Stimulated activated effector memory CD8-positive, alpha-beta T cell treated with anti-CD3 and anti-CD28 coated beads, Interleukin-12 subunit alpha, Interleukin-12 subunit beta, amount 100 ng/mL, for 72 hours (primary cell): ENCODE results near the gene PATJ.
A peak's percentile ranks its signal among the peaks of the same experiment; 100 is the strongest.

Source experiments
- ATAC-seq: fragments of 150-1000 bp; cut with Tn5 transposase; 2 replicates; pipeline ENCODE4 v1.10.0; 2021
- DNase-seq, 2 donors: peaks; one replicate each; pipeline ENCODE4 v3.0.0; 2021 to 2022; ENCODE audit warnings: low spot score in 2 of 2
- H3K27ac Mint-ChIP-seq: one replicate; pipeline ENCODE4 v1.8.0; 2022; ENCODE audit warnings: mild to moderate bottlenecking, mixed read lengths
- H3K36me3 Mint-ChIP-seq: one replicate; pipeline ENCODE4 v1.8.0; 2022; ENCODE audit warnings: mild to moderate bottlenecking, mixed read lengths
- H3K4me1 Mint-ChIP-seq: one replicate; pipeline ENCODE4 v1.8.0; 2022; ENCODE audit warnings: mixed read lengths
- H3K4me3 Mint-ChIP-seq: one replicate; pipeline ENCODE4 v1.8.0; 2022; ENCODE audit warnings: mild to moderate bottlenecking, mixed read lengths
- H3K9me3 Mint-ChIP-seq: one replicate; pipeline ENCODE4 v1.8.0; 2022; ENCODE audit warnings: mixed read lengths

The PATJ gene

GRCh38 chr1:62107923-62108322 is 365.6 kb downstream of the PATJ start:
- H3K4me3 Mint-ChIP-seq = no peak overlapping the region
- H3K36me3 Mint-ChIP-seq = no peaks in the 10 kb centered on the region
- no peaks in the 10 kb centered on the region for H3K4me1 Mint-ChIP-seq
- H3K9me3 Mint-ChIP-seq = no peaks in the 10 kb centered on the region
- DNase-seq = no peak
- no peak overlapping the region for H3K27ac Mint-ChIP-seq
- ATAC-seq = no peak

DNA sequence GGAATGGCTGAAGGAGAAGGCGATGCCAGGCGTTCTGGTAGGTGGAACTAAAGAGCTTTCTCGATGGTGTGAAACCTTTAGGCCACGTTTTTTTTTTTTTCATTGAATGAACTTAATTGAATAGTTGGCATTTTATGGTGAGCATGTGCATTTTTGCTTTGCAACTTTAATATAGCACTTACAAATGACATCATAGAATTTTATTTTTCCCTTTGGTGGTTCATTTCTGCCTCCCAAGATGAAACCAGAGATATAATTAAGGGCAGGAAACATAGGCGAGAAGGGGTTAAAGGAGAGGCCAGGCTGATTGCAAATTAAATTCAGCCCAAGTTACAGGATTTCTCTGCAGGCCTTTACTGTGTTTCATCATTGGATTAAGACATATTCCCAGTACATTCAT is 366.8 kb downstream of the PATJ start:
- no peak overlapping the region for H3K27ac Mint-ChIP-seq
- no peak for ATAC-seq
- H3K36me3 Mint-ChIP-seq = no peaks in the 10 kb centered on the region
- no peak for DNase-seq
- no peak overlapping the region for H3K4me3 Mint-ChIP-seq
- no peaks in the 10 kb centered on the region for H3K9me3 Mint-ChIP-seq
- H3K4me1 Mint-ChIP-seq = no peaks in the 10 kb centered on the region

DNA sequence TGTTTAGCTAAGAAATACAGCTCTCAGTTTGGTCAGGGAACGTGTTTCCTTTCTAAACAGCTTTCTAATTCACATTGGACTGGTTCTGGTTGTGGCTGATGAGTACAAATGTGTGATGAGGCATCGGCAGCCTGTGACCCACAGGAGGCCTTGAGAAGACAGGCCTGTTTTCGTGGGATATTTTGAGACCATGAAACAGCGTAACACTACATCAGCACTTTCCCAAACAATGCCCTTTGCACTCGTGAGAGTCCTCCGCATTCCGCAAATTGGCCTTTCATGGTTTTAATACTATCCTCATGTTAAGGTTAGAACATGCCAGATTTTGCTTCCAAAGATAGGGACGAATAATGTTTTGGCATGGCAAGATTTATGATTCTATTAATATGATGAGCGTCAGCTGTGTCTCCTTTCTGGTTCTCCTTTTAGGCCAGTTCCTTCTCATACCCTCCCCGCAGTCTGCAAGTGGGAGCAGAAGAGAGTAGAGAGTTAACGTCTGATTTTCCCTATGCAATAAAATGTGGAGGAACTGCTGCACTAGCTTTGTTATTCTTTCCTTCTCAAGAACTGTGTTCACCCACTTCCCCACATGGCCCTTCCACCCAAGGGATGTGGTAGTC is 368.0 kb downstream of the PATJ start:
- Mint-ChIP-seq H3K9me3 (no peaks in the 10 kb centered on the region), H3K27ac (no peak overlapping the region), H3K36me3 (no peaks in the 10 kb centered on the region), H3K4me1 (no peaks in the 10 kb centered on the region), H3K4me3 (no peak overlapping the region)
- ATAC-seq = no peak
- no peak for DNase-seq

GRCh38 chr1:62111084-62111483 is 368.8 kb downstream of the PATJ start:
- Mint-ChIP-seq H3K36me3 (no peaks in the 10 kb centered on the region), H3K4me3 (no peak overlapping the region), H3K9me3 (no peaks in the 10 kb centered on the region), H3K27ac (no peak overlapping the region), H3K4me1 (no peaks in the 10 kb centered on the region)
- DNase-seq (no peak), ATAC-seq (no peak)

DNA sequence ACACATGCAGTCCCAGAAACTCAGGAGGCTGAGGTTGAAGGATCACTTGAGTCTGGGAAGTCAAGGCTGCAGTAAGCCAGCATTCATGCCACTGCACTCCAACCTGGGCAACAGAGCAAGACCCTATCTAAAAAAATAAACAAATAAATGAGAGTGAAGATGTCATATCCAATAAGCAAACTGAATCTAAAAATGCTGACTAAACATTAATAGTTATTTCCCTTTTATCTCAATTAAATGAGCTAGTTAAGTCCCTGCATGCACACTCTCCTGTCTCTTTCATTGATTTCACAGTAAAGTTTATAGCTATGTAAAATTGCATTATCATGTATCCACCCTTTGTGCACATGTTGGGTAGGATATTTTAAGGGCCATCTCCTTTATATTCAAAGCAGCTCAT is 371.2 kb downstream of the PATJ start:
- no peaks in the 10 kb centered on the region for H3K36me3 Mint-ChIP-seq
- no peak for ATAC-seq

DNA sequence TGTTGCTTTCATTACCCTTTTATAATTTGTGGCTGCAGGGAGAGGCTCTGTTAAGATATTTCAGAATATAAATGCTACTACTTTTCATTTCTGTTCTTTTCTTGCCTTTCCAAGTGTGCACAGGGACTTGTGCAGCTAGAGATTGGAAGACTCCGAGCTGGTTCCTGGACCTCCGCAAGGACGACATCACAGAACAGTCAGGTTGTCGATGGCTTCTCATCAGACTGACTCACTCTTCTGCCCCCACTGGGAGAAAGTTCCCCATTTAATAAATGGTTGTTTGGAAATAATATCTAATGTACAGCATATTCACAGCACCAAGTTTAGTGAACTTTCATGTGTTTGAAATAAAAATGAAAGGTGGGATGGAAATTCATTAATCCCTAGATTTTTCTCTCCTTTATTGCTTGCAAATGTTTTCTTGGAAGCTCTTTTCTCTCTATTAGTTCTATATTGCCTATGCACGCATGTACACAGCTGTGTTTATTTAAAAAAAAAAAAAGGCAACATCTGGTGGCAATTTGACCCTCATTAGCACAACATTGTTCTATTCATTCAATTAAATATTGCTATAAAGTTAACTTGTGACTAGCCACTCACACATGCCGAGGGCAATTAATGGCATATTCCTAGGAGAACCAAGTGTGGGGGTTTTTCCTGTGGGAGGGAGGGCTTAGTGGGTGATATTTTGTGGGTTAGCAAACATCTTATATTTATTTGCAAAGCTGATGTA is 374.9 kb downstream of the PATJ start:
- ATAC-seq = no peak
- no peaks in the 10 kb centered on the region for H3K36me3 Mint-ChIP-seq
- no peak for DNase-seq
- no peak overlapping the region for H3K4me3 Mint-ChIP-seq
- H3K4me1 Mint-ChIP-seq = no peaks in the 10 kb centered on the region
- no peak overlapping the region for H3K27ac Mint-ChIP-seq
- no peaks in the 10 kb centered on the region for H3K9me3 Mint-ChIP-seq

More for the DNA sequence above, 371.2 kb downstream of the PATJ start:
- Mint-ChIP-seq H3K4me3 (no peak overlapping the region), H3K4me1 (no peaks in the 10 kb centered on the region), H3K27ac (no peak overlapping the region), H3K9me3 (no peaks in the 10 kb centered on the region)
- DNase-seq = no peak

DNA sequence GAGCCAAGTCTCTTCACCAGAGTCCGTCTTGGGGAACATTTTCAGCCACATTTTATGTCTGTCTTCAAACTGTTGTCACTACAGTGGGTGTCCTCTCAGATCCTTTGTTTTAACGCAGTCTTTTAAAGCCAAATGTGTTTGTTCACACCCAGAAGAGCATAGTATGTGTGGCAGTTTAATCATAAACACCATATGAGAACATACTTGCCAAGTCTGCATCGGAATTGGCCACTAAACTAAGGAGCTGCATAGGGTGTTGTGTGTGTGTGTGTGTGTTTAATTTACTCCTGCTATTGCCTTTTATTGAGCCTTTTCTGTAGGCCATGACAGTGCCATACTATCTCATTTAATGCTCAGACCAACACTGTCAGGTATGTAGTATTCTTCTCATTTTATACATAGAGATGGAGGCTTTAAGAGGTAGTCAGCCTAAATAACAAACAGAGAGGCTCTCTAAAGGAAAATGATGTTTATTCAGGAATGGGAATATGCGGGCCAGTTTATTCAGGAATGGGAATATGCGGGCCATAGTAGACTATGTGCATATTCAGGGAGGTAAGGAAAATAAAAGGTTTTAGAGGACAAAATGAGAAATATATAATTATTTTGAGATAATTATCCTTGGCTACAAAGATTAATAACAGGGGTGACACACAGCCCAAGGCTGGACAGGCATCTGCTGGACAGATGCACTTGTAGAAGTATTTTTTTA is 384.5 kb downstream of the PATJ start:
- ATAC-seq (no peak), DNase-seq (no peak)
- no peaks in the 10 kb centered on the region for H3K4me1 Mint-ChIP-seq
- no peaks in the 10 kb centered on the region for H3K9me3 Mint-ChIP-seq
- no peak overlapping the region for H3K4me3 Mint-ChIP-seq
- H3K27ac Mint-ChIP-seq = no peak overlapping the region
- H3K36me3 Mint-ChIP-seq = peaks cover 7% of the 10 kb centered on the region

DNA sequence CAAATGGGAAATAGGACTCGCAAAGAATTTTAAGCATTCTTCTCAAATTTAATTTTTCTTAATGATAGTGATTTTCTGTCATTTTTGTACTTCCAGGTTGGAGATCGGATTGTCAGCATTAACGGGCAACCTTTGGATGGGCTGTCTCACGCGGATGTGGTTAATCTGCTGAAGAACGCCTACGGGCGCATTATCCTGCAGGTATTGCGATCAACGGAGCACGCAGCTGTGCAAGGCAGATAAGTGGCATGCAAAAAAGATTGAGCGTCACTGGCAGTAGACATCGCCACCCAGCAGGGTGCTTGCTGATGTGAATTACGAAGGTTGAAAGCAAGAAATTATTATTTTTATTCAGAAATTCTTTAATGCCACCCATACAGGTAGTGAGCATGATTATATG is 386.5 kb downstream of the PATJ start:
- no peak for ATAC-seq
- Mint-ChIP-seq H3K9me3 (no peaks in the 10 kb centered on the region), H3K4me3 (no peak overlapping the region), H3K27ac (no peak overlapping the region), H3K4me1 (no peaks in the 10 kb centered on the region), H3K36me3 (peaks cover 7% of the 10 kb centered on the region)
- DNase-seq = no peak

GRCh38 chr1:62131093-62131725 is 388.9 kb downstream of the PATJ start:
- Mint-ChIP-seq H3K4me3 (no peak overlapping the region), H3K9me3 (no peaks in the 10 kb centered on the region), H3K27ac (no peak overlapping the region), H3K4me1 (no peaks in the 10 kb centered on the region), H3K36me3 (peaks cover 12% of the 10 kb centered on the region)
- ATAC-seq (peak; percentile 78), DNase-seq (peak in 1 of 2 donors; percentile 56)

DNA sequence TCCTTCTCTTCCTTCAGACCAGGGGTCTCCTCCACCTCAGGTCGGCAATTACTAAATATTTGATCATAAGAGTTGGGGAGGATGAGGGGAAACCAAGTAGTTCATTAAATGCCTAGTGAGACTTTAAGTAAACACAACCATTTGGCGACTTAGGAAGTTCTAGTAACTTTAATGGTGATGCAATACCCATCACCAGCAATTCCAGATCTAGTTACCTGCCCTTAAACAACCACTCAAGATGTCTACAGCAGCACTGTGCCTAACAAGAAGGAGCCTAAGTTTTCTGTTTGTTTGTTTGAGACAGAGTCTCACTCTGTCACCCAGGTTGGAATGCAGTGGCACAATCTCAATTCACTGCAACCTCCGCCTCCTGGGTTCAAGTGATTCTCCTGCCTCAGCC is 395.7 kb downstream of the PATJ start:
- DNase-seq = no peak
- H3K27ac Mint-ChIP-seq = no peak overlapping the region
- no peaks in the 10 kb centered on the region for H3K9me3 Mint-ChIP-seq
- no peaks in the 10 kb centered on the region for H3K4me1 Mint-ChIP-seq
- H3K36me3 Mint-ChIP-seq = peaks cover 5% of the 10 kb centered on the region
- no peak for ATAC-seq
- H3K4me3 Mint-ChIP-seq = no peak overlapping the region

GRCh38 chr1:62139410-62139809 is 397.1 kb downstream of the PATJ start:
- Mint-ChIP-seq H3K9me3 (no peaks in the 10 kb centered on the region), H3K4me3 (no peak overlapping the region), H3K27ac (no peak overlapping the region), H3K4me1 (no peaks in the 10 kb centered on the region), H3K36me3 (peaks cover 5% of the 10 kb centered on the region)
- DNase-seq = no peak
- no peak for ATAC-seq

DNA sequence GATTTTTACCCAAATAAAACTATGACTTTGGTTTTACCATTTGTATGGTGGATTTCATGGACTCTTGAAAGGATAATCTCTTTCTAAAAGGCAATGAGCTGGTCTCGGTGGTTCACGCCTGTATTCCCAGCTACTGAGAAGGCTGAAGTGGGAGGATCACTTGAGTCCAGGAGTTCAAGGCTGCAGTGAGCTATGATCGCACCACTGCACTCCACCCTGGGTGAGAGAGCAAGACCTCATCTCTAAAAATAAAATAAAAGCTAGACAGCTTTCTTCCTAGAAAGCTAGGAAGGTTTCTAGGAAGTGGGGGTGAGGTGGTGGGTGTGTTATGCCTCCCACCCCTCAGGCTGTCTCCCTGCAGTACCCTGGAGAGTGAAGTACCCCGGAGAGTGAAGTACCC is 398.4 kb downstream of the PATJ start:
- DNase-seq (no peak), ATAC-seq (no peak)
- no peak overlapping the region for H3K27ac Mint-ChIP-seq
- H3K36me3 Mint-ChIP-seq = no peaks in the 10 kb centered on the region
- no peaks in the 10 kb centered on the region for H3K4me1 Mint-ChIP-seq
- H3K4me3 Mint-ChIP-seq = no peak overlapping the region
- H3K9me3 Mint-ChIP-seq = no peaks in the 10 kb centered on the region

DNA sequence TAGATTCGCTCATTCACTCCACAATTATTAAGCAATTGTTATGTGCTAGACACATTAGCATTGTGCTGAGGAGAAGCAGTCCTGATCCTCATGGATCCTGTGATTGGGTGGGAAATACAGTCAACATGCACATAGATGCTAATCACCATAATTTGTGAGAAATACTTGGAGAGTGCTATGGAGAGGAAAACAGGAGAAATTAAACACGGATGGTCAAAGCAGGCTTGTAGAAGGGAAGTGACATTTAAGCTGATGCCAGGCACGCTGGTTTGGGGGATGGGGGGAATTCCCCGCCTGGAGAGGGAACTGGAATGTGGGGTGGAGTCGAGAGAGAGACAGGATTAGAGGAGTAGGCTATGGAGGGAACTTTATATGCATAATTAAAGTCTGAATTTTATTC is 400.2 kb downstream of the PATJ start:
- Mint-ChIP-seq H3K9me3 (no peaks in the 10 kb centered on the region), H3K36me3 (no peaks in the 10 kb centered on the region), H3K4me1 (no peaks in the 10 kb centered on the region), H3K27ac (peak overlapping the region; percentile 15), H3K4me3 (no peak overlapping the region)
- ATAC-seq = no peak
- DNase-seq = no peak

DNA sequence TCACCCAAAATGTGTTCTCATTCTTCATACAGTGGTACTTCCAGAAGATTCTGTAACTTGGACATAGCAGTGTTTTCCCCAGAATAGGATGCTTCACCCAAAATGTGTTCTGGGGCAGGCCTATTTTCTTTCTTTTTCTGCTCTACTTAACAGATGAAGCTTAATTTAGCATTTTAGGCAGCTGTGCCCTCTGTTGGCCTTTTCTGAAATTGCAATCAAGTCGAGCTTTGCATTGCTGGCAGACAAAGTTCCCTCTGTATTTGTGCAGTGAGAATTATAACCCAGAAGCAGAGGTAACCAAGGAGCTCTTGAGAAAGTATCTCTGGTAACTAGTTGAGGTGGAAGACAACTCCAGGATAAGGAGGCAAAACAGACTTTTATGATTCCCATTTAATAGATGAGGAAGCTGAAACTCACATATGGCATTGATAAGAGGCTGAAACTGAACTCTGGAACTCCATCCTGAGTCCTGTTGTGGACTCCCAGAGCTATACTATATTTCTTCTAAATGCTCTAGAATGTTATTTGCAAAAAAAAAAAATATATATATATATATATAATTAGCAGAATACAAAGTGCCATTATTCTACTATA is 402.1 kb downstream of the PATJ start:
- DNase-seq = peak; percentile 10 to 60
- Mint-ChIP-seq H3K36me3 (peaks cover 18% of the 10 kb centered on the region), H3K4me3 (no peak overlapping the region), H3K4me1 (no peaks in the 10 kb centered on the region), H3K9me3 (no peaks in the 10 kb centered on the region), H3K27ac (no peak overlapping the region)
- ATAC-seq = no peak

GRCh38 chr1:62159940-62160348 is 417.7 kb downstream of the PATJ start:
- DNase-seq = no peak
- no peak overlapping the region for H3K27ac Mint-ChIP-seq
- no peak for ATAC-seq
- peaks cover 13% of the 10 kb centered on the region for H3K36me3 Mint-ChIP-seq
- H3K4me1 Mint-ChIP-seq = no peaks in the 10 kb centered on the region
- no peaks in the 10 kb centered on the region for H3K9me3 Mint-ChIP-seq
- H3K4me3 Mint-ChIP-seq = no peak overlapping the region
